ENCODE measurements around the gene EFCAB10.

The EFCAB10 gene

GRCh38 chr7:105596866-105597265 lies 15.6 kb upstream of the EFCAB10 start:
- peak; percentile 72 for DNase-seq

- DNase-seq, result peak; percentile 39
These were observed 12.7 kb upstream of the EFCAB10 start for GRCh38 chr7:105594034-105594433.

GRCh38 chr7:105591522-105591921 lies 10.2 kb upstream of the EFCAB10 start:
- DNase-seq, result no peak

- DNase-seq, result no peak
These were observed 9.5 kb upstream of the EFCAB10 start for GRCh38 chr7:105590793-105591192.

GRCh38 chr7:105589356-105590077 lies 8.2 kb upstream of the EFCAB10 start:
- DNase-seq, result peak; percentile 74

- DNase-seq, result no peak
These were observed 6.8 kb upstream of the EFCAB10 start for GRCh38 chr7:105587909-105588635.

GRCh38 chr7:105585850-105586500 lies 4.7 kb upstream of the EFCAB10 start:
- DNase-seq, result no peak

GRCh38 chr7:105584165-105584564 lies 2.9 kb upstream of the EFCAB10 start:
- no peak for DNase-seq

GRCh38 chr7:105583061-105583460 lies 1.8 kb upstream of the EFCAB10 start:
- no peak for DNase-seq

GRCh38 chr7:105580022-105580740 lies 1.1 kb downstream of the EFCAB10 start:
- no peak for DNase-seq

GRCh38 chr7:105578496-105578895 lies 2.8 kb downstream of the EFCAB10 start:
- no peak for DNase-seq

- DNase-seq, result no peak
These were observed 4.0 kb downstream of the EFCAB10 start for GRCh38 chr7:105577251-105577650.

- DNase-seq, result no peak
These were observed 9.4 kb downstream of the EFCAB10 start for GRCh38 chr7:105571891-105572290.

- no peak for DNase-seq
These were observed 13.5 kb downstream of the EFCAB10 start for GRCh38 chr7:105567821-105568220.

GRCh38 chr7:105567024-105567423 lies 14.3 kb downstream of the EFCAB10 start:
- no peak for DNase-seq

GRCh38 chr7:105565190-105565589 lies 16.1 kb downstream of the EFCAB10 start:
- no peak for DNase-seq

GRCh38 chr7:105559926-105560325 lies 21.4 kb downstream of the EFCAB10 start:
- DNase-seq, result no peak

- DNase-seq, result no peak
These were observed 43.0 kb downstream of the EFCAB10 start for GRCh38 chr7:105538339-105538738.

- DNase-seq, result no peak
These were observed 48.4 kb downstream of the EFCAB10 start for GRCh38 chr7:105532709-105533460.

- DNase-seq, result peak; percentile 93
These were observed 49.3 kb downstream of the EFCAB10 start, which contains the start of gene RINT1 for GRCh38 chr7:105531792-105532671. Gene RINT1 (plus strand): TSS chr7:105532201. CDS start chr7:105532316, 115 bp downstream.

GRCh38 chr7:105530546-105530945 lies 50.7 kb downstream of the EFCAB10 start:
- DNase-seq, result no peak
